ENCODE results near the gene RANBP17.
"Not testable (repeated sequence)": the region's sequence is repeated elsewhere in the genome, so short reads cannot be mapped to it uniquely, and the experiment has no call there.

RANBP17 gene

DNA sequence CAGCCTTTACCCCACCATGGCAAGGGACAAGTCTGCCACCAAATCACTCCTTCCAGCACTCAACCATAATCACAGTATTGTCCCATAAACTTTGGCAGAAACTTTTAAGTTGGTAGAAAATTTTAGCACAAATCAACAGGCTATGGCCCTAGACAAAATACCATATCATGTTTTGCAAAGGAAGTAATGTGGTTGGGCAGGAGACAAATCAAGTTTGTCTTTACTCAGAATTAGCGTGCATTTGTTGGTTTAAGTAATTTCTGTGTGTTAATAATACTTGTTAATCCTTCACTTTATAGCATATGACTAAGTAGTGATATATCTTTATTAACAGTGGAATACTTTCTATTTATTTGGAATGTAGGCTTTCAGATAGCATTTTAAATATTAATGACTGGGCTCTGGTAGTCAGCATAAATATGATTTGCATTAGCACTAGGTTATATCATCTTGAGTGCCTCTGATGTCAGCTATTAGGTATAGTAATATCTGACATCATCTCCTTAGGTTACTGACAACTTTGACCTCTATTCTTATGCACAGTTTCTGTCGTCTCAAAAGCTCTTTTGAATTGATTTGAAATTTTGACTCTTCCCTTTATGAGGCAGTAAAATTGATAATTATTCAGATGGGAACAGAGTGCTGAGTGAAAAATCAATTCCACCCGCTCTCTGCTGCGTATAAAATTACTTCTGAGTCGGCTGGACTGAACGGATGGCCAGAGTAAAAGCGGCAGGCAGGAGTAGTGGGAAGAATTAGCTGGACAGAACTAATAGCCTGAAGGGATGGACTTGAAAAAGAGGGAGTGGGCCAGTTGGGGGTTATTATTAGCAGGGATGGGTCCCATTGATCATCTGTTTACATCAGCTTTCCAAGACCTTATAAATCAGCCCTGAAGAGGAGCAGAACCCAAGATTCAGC, 407.1 kb downstream of the RANBP17 start:
- DNase-seq (no peak), ATAC-seq (replicated peaks) (no peak)
- H3K4me3 Mint-ChIP-seq, result no peak overlapping the region
- H3K27ac Mint-ChIP-seq, result no peak overlapping the region
- no peaks in the 10 kb centered on the region for H3K9me3 Mint-ChIP-seq
- peaks cover 13 to 15% of the 10 kb centered on the region in 2 donors for H3K4me1 Mint-ChIP-seq (ENCODE audit: low read depth in 2 of 2)
- peaks cover 7 to 21% of the 10 kb centered on the region in 2 donors for H3K27me3 Mint-ChIP-seq
- H3K36me3 Mint-ChIP-seq (ENCODE audit: insufficient read depth), result peaks cover 2% of the 10 kb centered on the region

DNA sequence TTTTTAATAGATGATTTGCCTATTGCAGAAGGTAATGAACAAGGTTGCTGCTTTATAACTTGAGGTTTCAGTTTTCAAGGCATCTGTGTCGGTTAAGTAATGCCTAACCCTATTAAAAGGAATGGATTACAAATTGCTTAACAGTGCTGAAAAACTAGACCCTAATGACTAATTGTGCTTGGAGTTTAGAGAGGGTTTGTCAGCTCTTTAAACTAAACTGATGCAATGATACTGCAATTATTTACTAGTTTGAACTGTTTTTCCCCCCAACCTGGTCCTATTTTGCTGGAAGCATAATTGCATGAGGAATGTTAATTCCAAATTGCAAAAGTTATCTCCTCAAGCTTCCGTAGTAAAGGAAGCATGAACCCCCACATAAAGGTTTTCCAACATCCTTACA, 407.9 kb downstream of the RANBP17 start:
- no peak for ATAC-seq (replicated peaks)
- DNase-seq, result no peak
- H3K4me1 Mint-ChIP-seq (ENCODE audit: low read depth in 2 of 2), result peaks cover 10 to 11% of the 10 kb centered on the region in 2 donors
- H3K9me3 Mint-ChIP-seq, result no peaks in the 10 kb centered on the region
- H3K4me3 Mint-ChIP-seq, result no peak overlapping the region
- H3K27me3 Mint-ChIP-seq, result peaks cover 7 to 21% of the 10 kb centered on the region in 2 donors
- H3K36me3 Mint-ChIP-seq (ENCODE audit: insufficient read depth), result peaks cover 2% of the 10 kb centered on the region
- no peak overlapping the region for H3K27ac Mint-ChIP-seq

DNA sequence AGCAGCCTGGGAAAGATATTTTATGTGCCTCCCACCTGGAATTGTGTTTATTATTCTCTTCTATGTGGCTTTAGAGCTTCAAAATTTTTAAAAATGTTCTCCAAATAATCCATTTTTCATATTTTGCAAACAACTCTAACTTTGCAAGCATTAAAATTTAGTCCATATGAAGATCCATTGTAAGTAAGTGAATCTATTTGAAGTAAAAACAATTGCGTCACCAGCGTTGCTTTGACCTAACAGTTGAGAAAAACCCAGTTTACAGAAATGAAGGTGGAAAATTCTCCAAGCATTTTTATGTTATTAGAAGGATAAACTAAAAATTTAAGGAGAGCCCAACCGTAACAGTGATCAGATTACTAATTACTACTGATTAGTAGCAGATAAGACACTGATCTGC, 408.3 kb downstream of the RANBP17 start:
- Mint-ChIP-seq H3K36me3 (ENCODE audit: insufficient read depth) (peaks cover 2% of the 10 kb centered on the region), H3K27me3 (peaks cover 7 to 21% of the 10 kb centered on the region in 2 donors), H3K4me3 (no peak overlapping the region), H3K4me1 (ENCODE audit: low read depth in 2 of 2) (peaks cover 6% of the 10 kb centered on the region in 2 donors), H3K27ac (no peak overlapping the region), H3K9me3 (no peaks in the 10 kb centered on the region)
- ATAC-seq (replicated peaks) (no peak), DNase-seq (no peak)

DNA sequence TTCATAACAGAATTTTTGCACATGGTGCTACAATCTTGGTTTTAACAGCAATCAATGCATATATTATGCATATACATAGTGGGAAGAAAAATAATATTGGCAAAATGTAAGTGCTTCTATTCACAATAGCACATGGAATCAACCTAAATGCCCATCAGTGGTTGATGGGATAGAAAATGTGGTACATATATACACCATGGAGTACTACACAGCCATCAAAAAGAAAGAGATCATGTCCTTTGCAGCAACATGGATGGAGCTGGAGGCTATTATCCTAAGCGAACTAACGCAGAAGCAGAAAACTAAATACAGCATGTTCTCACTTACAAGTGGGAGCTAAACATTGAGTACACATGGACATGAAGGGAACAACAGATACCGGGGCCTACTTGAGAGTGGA, 410.0 kb downstream of the RANBP17 start:
- no peak overlapping the region for H3K27ac Mint-ChIP-seq
- H3K4me3 Mint-ChIP-seq, result no peak overlapping the region
- no peaks in the 10 kb centered on the region for H3K36me3 Mint-ChIP-seq (ENCODE audit: insufficient read depth)
- H3K9me3 Mint-ChIP-seq, result no peaks in the 10 kb centered on the region
- DNase-seq, result no peak
- no peak for ATAC-seq (replicated peaks)
- H3K27me3 Mint-ChIP-seq, result peaks cover 7 to 21% of the 10 kb centered on the region in 2 donors
- H3K4me1 Mint-ChIP-seq (ENCODE audit: low read depth in 2 of 2), result peaks cover 0 to 5% of the 10 kb centered on the region in 2 donors

DNA sequence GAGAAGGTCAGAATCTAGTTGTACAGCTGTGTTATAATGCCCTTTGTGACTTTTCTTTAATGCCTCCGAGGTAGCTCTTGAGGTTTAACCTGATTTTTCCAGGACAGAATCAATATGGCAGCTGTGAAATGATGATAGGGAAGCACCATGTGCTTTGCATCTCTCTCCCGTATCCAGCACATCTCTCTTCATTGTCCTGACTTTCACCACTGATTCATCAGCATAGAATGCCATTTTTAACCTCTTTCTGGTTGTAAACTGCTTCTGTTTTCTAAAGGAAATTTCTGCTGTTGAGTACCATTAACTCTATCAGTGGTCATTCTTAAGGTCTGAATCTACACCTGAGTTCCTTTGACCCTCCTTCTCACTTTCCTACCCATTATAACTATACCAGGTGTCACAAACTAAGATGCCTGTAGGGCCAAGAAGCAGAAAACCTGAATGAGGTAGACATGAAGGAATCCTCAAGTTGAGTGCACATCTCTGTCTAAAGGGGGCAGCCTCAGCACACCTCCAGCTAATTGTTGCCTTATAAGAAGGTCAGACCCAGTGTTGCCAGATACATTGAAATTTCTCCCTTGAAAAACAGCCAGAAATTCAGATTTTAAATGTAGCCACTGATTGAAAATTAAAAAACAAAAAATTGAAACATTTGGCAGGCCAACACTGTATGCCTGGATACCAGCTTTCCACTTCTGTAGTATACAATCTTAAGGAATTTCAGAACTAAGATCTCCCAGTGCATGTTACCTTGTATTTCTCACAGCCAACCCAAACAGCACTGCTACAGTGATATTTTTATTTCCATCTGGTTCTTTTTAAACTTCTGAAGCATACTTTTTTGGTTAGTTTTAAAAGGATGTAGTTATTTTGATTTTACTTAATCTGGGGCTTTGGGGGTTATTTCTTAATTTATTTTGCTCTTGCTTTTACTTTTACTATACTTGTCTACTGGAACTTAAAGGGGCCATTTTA, 411.5 kb downstream of the RANBP17 start:
- Mint-ChIP-seq H3K36me3 (ENCODE audit: insufficient read depth) (no peaks in the 10 kb centered on the region), H3K27me3 (peaks cover 7 to 21% of the 10 kb centered on the region in 2 donors)
- ATAC-seq (replicated peaks), result no peak

DNA sequence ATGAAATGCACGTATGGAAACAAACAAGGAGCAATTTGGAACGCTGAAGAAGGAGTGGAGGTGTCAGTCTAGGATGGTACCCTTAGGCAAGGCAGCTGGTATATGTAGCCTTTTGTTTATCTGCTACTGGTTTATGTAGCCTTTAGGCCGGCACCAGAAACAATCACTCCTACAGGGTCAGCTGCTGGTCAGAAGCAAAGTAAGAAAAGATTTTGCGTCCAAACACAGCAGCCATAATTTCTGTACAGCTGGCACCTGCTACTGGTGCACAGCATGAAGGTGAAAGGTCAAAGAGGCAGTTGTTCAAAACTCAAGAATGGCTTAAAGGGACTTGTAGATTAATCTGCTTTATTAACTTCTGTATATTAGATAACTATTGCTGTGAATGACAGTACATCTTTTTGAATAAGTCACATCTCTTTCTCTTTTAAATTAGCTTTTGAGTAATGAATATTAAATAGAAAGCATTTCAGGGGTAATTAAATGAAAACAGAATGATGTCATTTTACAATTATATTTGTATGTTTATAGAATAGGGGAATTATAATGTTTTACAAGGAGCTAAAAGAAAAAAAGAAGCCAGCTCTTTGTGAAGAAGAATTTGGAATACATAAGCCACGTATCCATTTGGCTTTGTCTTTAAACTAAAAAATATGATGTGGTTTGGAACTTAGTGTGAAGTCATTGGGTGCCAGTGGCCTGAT, 414.2 kb downstream of the RANBP17 start:
- H3K9me3 Mint-ChIP-seq, result no peaks in the 10 kb centered on the region
- peaks cover 0 to 5% of the 10 kb centered on the region in 2 donors for H3K4me1 Mint-ChIP-seq (ENCODE audit: low read depth in 2 of 2)
- DNase-seq, result no peak
- no peak for ATAC-seq (replicated peaks)
- no peaks in the 10 kb centered on the region for H3K36me3 Mint-ChIP-seq (ENCODE audit: insufficient read depth)
- no peak overlapping the region for H3K27ac Mint-ChIP-seq
- peaks cover 18 to 46% of the 10 kb centered on the region in 2 donors for H3K27me3 Mint-ChIP-seq
- H3K4me3 Mint-ChIP-seq, result no peak overlapping the region

More for the DNA sequence above, 411.5 kb downstream of the RANBP17 start:
- H3K4me1 Mint-ChIP-seq (ENCODE audit: low read depth in 2 of 2), result peaks cover 0 to 5% of the 10 kb centered on the region in 2 donors
- H3K4me3 Mint-ChIP-seq, result no peak overlapping the region
- H3K27ac Mint-ChIP-seq, result no peak overlapping the region
- DNase-seq, result no peak
- H3K9me3 Mint-ChIP-seq, result no peaks in the 10 kb centered on the region

DNA sequence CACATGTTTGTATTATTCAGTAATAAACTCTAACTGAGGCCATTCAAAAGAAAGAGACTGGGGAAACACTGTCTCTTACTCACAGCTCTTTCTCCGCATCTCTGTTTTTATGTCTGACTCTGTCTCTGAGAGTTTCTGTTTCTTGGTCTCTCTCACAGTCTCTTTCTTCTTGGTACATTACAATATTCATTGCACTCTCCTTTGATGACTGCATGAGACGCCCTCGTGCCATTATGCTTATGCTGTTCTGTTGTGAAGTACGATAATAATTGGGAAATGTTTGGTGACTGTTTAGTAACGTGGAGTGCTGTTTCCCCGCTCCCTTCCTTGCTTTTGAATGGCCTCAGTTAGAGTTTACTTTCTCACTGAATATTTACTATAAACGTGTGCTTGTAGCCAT, 421.9 kb downstream of the RANBP17 start:
- Mint-ChIP-seq H3K27ac (no peak overlapping the region), H3K27me3 (peaks cover 35 to 71% of the 10 kb centered on the region in 2 donors), H3K4me3 (no peak overlapping the region), H3K9me3 (no peaks in the 10 kb centered on the region), H3K4me1 (ENCODE audit: low read depth in 2 of 2) (no peaks in the 10 kb centered on the region), H3K36me3 (ENCODE audit: insufficient read depth) (no peaks in the 10 kb centered on the region)
- DNase-seq, result no peak
- ATAC-seq (replicated peaks), result no peak

DNA sequence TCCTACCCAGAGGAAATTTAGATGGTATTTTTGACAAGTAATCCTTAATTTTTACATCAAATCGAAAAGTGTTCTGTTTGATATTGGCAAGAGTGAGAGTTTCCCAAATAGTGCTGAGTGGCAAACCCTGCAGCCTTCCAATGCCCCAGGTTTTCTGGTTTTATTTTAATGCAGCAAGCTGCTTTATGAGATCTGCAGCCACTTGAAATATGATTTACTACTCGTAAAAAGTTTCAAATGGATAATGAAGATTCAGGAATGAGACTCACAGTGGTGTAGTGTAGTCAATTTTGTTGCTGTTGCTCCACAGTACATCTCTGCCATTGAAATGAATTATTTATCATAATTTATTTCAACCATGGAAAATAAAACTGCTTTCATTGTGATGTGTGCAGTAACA, 423.6 kb downstream of the RANBP17 start:
- no peaks in the 10 kb centered on the region for H3K9me3 Mint-ChIP-seq
- H3K4me3 Mint-ChIP-seq, result no peak overlapping the region
- no peak overlapping the region for H3K27ac Mint-ChIP-seq
- H3K4me1 Mint-ChIP-seq (ENCODE audit: low read depth in 2 of 2), result no peaks in the 10 kb centered on the region
- DNase-seq (no peak), ATAC-seq (replicated peaks) (no peak)
- H3K36me3 Mint-ChIP-seq (ENCODE audit: insufficient read depth), result no peaks in the 10 kb centered on the region
- peaks cover 26 to 62% of the 10 kb centered on the region in 2 donors for H3K27me3 Mint-ChIP-seq

DNA sequence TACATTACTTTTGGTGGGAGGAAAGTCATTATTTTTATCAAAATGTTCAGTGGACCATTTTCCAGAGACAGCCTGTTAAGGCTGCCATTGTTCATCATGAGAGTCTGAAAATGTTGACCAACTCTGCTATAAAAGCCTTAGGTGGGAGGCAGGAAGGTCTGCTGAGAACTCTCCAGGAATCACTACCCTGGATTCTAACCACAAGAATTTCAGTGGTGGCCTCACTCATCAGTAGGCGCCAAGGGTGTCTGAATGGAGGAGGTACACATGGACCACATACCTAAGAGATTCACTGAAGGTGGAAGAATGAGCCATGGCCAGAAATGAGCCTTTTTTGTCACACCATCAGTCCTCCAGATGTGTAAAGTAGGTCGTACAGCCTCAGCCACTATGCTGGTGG, 426.2 kb downstream of the RANBP17 start:
- peaks cover 23 to 55% of the 10 kb centered on the region in 2 donors for H3K27me3 Mint-ChIP-seq
- no peaks in the 10 kb centered on the region for H3K36me3 Mint-ChIP-seq (ENCODE audit: insufficient read depth)
- ATAC-seq (replicated peaks) (no peak), DNase-seq (no peak)
- no peaks in the 10 kb centered on the region for H3K4me1 Mint-ChIP-seq (ENCODE audit: low read depth in 2 of 2)
- no peaks in the 10 kb centered on the region for H3K9me3 Mint-ChIP-seq
- no peak overlapping the region for H3K27ac Mint-ChIP-seq
- no peak overlapping the region for H3K4me3 Mint-ChIP-seq

DNA sequence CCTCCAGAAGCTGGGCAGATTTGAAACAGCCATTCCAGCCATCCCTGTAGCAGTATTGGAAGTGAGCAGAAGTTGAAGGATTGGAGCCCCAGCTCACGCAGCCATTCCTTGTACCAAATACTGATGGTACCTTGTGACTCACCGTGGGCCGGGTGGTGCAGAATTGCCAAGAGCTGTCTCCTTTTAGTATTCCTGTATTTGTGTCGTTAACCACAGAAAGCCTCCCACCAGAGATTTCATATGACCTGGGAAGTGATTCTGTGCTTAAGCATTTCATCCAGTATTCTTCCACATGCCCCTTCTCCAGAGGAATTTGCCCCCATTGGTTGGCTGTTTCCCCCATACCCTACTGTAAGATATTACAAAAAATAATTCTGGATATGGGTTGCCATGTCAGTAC, 429.6 kb downstream of the RANBP17 start:
- H3K36me3 Mint-ChIP-seq (ENCODE audit: insufficient read depth), result no peaks in the 10 kb centered on the region
- peaks cover 25 to 47% of the 10 kb centered on the region in 2 donors for H3K27me3 Mint-ChIP-seq
- no peak overlapping the region for H3K27ac Mint-ChIP-seq
- DNase-seq (no peak), ATAC-seq (replicated peaks) (no peak)
- no peak overlapping the region for H3K4me3 Mint-ChIP-seq
- no peaks in the 10 kb centered on the region for H3K4me1 Mint-ChIP-seq (ENCODE audit: low read depth in 2 of 2)
- H3K9me3 Mint-ChIP-seq, result no peaks in the 10 kb centered on the region

DNA sequence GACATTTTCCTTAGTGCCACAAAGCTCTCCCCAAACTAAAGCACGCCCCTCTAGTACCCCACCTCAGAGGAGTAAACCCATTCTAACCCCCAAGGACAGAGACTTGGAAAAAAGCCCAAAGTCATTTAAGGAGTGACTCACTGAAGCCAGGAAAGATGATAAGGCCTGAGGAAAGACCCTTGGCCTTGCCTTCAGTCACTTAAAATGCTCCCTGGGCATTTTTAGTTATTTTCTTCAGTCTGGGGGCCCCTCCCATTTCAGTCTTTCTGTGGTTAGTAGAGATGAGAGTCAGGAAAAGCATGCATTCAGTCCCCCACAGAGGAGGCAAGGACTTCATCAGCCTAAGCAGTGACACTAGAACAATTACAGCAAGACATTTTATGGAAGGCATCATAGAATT, 433.5 kb downstream of the RANBP17 start:
- Mint-ChIP-seq H3K27ac (no peak overlapping the region), H3K4me3 (no peak overlapping the region), H3K36me3 (ENCODE audit: insufficient read depth) (no peaks in the 10 kb centered on the region), H3K9me3 (no peaks in the 10 kb centered on the region), H3K4me1 (ENCODE audit: low read depth in 2 of 2) (no peaks in the 10 kb centered on the region), H3K27me3 (peaks cover 20 to 26% of the 10 kb centered on the region in 2 donors)
- ATAC-seq (replicated peaks), result no peak
- no peak for DNase-seq

DNA sequence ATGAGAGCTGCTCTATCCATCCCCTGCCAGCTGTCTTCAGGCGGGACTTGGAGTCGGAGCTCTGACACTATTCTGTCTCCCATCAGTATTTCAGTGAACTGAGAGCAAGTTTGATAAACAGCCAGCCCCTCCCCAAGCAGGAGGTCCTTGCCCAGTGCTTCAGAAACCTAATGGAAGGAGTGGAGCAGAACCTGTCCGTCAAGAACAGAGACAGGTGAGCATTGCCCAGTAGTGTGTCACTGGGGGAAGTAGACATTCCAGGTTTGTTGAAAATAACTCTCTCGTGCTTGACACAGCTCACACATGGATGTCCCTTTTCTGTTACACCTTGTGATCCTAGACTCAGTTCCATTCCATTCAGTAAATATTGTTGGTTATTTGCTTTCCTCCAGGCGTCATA, 434.0 kb downstream of the RANBP17 start:
- Mint-ChIP-seq H3K27ac (no peak overlapping the region), H3K27me3 (peaks cover 25 to 31% of the 10 kb centered on the region in 2 donors), H3K9me3 (no peaks in the 10 kb centered on the region), H3K4me3 (no peak overlapping the region), H3K36me3 (ENCODE audit: insufficient read depth) (no peaks in the 10 kb centered on the region), H3K4me1 (ENCODE audit: low read depth in 2 of 2) (no peaks in the 10 kb centered on the region)
- ATAC-seq (replicated peaks) (no peak), DNase-seq (no peak)

DNA sequence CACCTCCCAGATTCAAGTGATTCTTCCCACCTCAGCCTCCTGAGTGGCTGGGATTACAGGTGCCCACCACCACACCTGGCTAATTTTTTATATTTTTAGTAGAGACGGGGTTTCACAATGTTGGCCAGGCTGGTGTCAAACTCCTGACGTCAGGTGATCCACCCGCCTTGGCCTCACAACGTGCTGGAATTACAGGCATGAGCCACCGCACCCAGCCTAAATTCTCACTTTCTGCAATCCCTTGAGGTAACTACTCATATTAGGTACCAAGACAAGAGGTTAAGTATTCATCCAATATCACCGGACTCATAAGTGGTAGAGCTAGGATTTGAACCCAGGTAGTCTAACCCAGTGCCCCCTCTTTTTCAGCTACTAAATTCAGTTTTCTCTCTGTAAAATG, 436.1 kb downstream of the RANBP17 start:
- peaks cover 36 to 47% of the 10 kb centered on the region in 2 donors for H3K27me3 Mint-ChIP-seq
- DNase-seq; H3K27ac Mint-ChIP-seq; H3K9me3 Mint-ChIP-seq; H3K4me1 Mint-ChIP-seq (ENCODE audit: low read depth in 2 of 2); H3K4me3 Mint-ChIP-seq; ATAC-seq (replicated peaks); H3K36me3 Mint-ChIP-seq (ENCODE audit: insufficient read depth): not testable (repeated sequence)

All from effector memory CD8-positive, alpha-beta T cell (primary cell).